Neuronal stem cell (in vitro differentiated cells): ENCODE results near the gene TMEM198.

ENCODE experiments used
- DNase-seq: peaks from one replicate; pipeline ENCODE4 v3.0.0-alpha.2; 2013; ENCODE audit warnings: low spot score
- H2AFZ ChIP-seq: one replicate; pipeline ENCODE4 v1.6.1; 2013; ENCODE audit warnings: mild to moderate bottlenecking, low read length, inconsistent platforms
- H2AK5ac ChIP-seq: 2 replicates; pipeline ENCODE4 v1.6.1; 2013; ENCODE audit warnings: low read depth, mild to moderate bottlenecking, inconsistent platforms, low read length, moderate library complexity, mixed read lengths
- H2BK120ac ChIP-seq: 2 replicates; pipeline ENCODE4 v1.6.1; 2013; ENCODE audit warnings: low read depth, mild to moderate bottlenecking, inconsistent platforms, low read length, moderate library complexity, mixed read lengths
- H2BK12ac ChIP-seq: one replicate; pipeline ENCODE4 v1.6.1; 2013; ENCODE audit warnings: low read length, inconsistent platforms
- H2BK15ac ChIP-seq: 2 replicates; pipeline ENCODE4 v1.6.1; 2013; ENCODE audit warnings: mild to moderate bottlenecking, low read length, inconsistent platforms, mixed read lengths
- H2BK5ac ChIP-seq: one replicate; pipeline ENCODE4 v1.6.1; 2013; ENCODE audit warnings: inconsistent platforms, mild to moderate bottlenecking, low read length, moderate library complexity
- H3K14ac ChIP-seq: one replicate; pipeline ENCODE4 v1.6.1; 2013; ENCODE audit warnings: low read length, inconsistent platforms
- H3K18ac ChIP-seq: 2 replicates; pipeline ENCODE4 v1.6.1; 2013; ENCODE audit warnings: low read length, inconsistent platforms
- H3K23ac ChIP-seq: 2 replicates; pipeline ENCODE4 v1.6.1; 2013; ENCODE audit warnings: low read depth, mild to moderate bottlenecking, mixed read lengths, low read length, inconsistent platforms; ENCODE audit not compliant: poor library complexity
- H3K27ac ChIP-seq: replicated peaks from 3 replicates; pipeline ENCODE4 v1.5.1; 2013; ENCODE audit warnings: low read length, inconsistent platforms
- H3K27me3 ChIP-seq, 3 experiments: 2 replicates each; pipeline ENCODE4 v1.6.1; 2013; ENCODE audit warnings: low read length in 3 of 3, mild to moderate bottlenecking in 2 of 3, inconsistent platforms in 1 of 3, low read depth in 1 of 3, mixed read lengths in 1 of 3, moderate library complexity in 1 of 3; ENCODE audit not compliant: control insufficient read depth in 3 of 3, insufficient read depth in 3 of 3
- H3K36me3 ChIP-seq, 2 donors: replicated peaks in 1 of 2; 2 replicates each; pipeline ENCODE4 v1.6.1; 2013; ENCODE audit warnings: low read length in 2 of 2; ENCODE audit not compliant: control insufficient read depth in 2 of 2, insufficient read depth in 2 of 2
- H3K4ac ChIP-seq: 2 replicates; pipeline ENCODE4 v1.6.1; 2013; ENCODE audit warnings: inconsistent platforms, mild to moderate bottlenecking, low read length, moderate library complexity
- H3K4me1 ChIP-seq, 2 donors: 1 replicate in 1 of 2; 2 replicates in 1 of 2; pipeline ENCODE4 v1.6.1; 2013; ENCODE audit warnings: low read length in 2 of 2, low read depth in 1 of 2; ENCODE audit not compliant: control insufficient read depth in 2 of 2, insufficient read depth in 1 of 2
- H3K4me2 ChIP-seq: one replicate; pipeline ENCODE4 v1.6.1; 2013; ENCODE audit warnings: mild to moderate bottlenecking, low read length, inconsistent platforms; ENCODE audit not compliant: insufficient read depth, poor library complexity, severe bottlenecking
- H3K4me3 ChIP-seq, 2 donors: 2 replicates each; pipeline ENCODE4 v1.5.1; 2013; ENCODE audit warnings: low read length in 2 of 2, mild to moderate bottlenecking in 2 of 2, inconsistent platforms in 1 of 2, moderate library complexity in 1 of 2
- H3K79me1 ChIP-seq: one replicate; pipeline ENCODE4 v1.6.1; 2013; ENCODE audit warnings: low read depth, mild to moderate bottlenecking, inconsistent platforms, low read length, moderate library complexity
- H3K9ac ChIP-seq: one replicate; pipeline ENCODE4 v1.6.1; 2013; ENCODE audit warnings: mild to moderate bottlenecking, low read depth, low read length, inconsistent platforms; ENCODE audit not compliant: poor library complexity
- H3K9me3 ChIP-seq, 2 donors: replicated peaks in 1 of 2; 2 replicates each; pipeline versions ENCODE3 to v1.6.1; 2013; ENCODE audit warnings: low read length in 2 of 2, mild to moderate bottlenecking in 2 of 2, inconsistent platforms in 1 of 2, low read depth in 1 of 2, mixed read lengths in 1 of 2, moderate library complexity in 1 of 2; ENCODE audit not compliant: control insufficient read depth in 2 of 2, insufficient read depth in 1 of 2
- H4K8ac ChIP-seq: one replicate; pipeline ENCODE4 v1.6.1; 2013; ENCODE audit warnings: low read depth, mild to moderate bottlenecking, inconsistent platforms, low read length, moderate library complexity
- H4K91ac ChIP-seq: one replicate; pipeline ENCODE4 v1.6.1; 2013; ENCODE audit warnings: low read length, low read depth, mild to moderate bottlenecking, inconsistent platforms; ENCODE audit not compliant: poor library complexity
- WGBS, 2 donors: extraction: QIAGEN DNeasy Blood & Tissue Kit; methylation state at CpG; one replicate each; pipeline ENCODE4 v1.1.7; 2013; ENCODE audit warnings: missing lambda C conversion rate in 2 of 2, mixed read lengths in 1 of 2; ENCODE audit not compliant: insufficient read length in 2 of 2, insufficient replicate concordance in 1 of 2; ENCODE audit errors: extremely low coverage in 2 of 2; 5-methylcytosine and 5-hydroxymethylcytosine counted together

TMEM198 gene

GRCh38 chr2:219574484-219575311 lies 30.9 kb downstream of the TMEM198 start:
- H3K27me3 ChIP-seq, result peaks cover 0 to 3% (median 2%) of the 10 kb centered on the region in 3 experiments
- no peaks in the 10 kb centered on the region for H3K9me3 ChIP-seq
- peak overlapping the region; percentile 55 for H2BK15ac ChIP-seq
- peak overlapping the region; percentile 66 for H3K18ac ChIP-seq
- H3K4me1 ChIP-seq, result peaks cover 25 to 30% of the 10 kb centered on the region in 2 donors
- peak overlapping the region; percentile 24 for H3K9ac ChIP-seq
- H3K4me2 ChIP-seq, result no peak overlapping the region
- H3K79me1 ChIP-seq, result peaks cover 9% of the 10 kb centered on the region
- H4K8ac ChIP-seq, result peak overlapping the region; percentile 85
- H3K23ac ChIP-seq, result peak overlapping the region; percentile 11
- H2AK5ac ChIP-seq, result peak overlapping the region; percentile 81
- H2BK12ac ChIP-seq, result peak overlapping the region; percentile 92
- WGBS, 2 donors, result no CpG with 5 or more reads among the region's 22 CpGs
- H4K91ac ChIP-seq, result no peak overlapping the region
- H3K14ac ChIP-seq, result peak overlapping the region; percentile 5
- peak overlapping the region; percentile 82 for H2BK120ac ChIP-seq
- DNase-seq, result no peak
- H3K4ac ChIP-seq, result no peak overlapping the region
- no peak overlapping the region for H3K27ac ChIP-seq
- H2BK5ac ChIP-seq, result peak overlapping the region; percentile 80
- H3K36me3 ChIP-seq, result peaks cover 0 to 5% of the 10 kb centered on the region in 2 donors
- H3K4me3 ChIP-seq, result no peak overlapping the region
- H2AFZ ChIP-seq, result no peak overlapping the region

GRCh38 chr2:219575566-219576504 lies 32.0 kb downstream of the TMEM198 start:
- H3K36me3 ChIP-seq, result no peaks in the 10 kb centered on the region
- no peak overlapping the region for H3K4ac ChIP-seq
- H3K27me3 ChIP-seq, result peaks cover 0 to 3% (median 0%) of the 10 kb centered on the region in 3 experiments
- WGBS, 2 donors, result no CpG with 5 or more reads among the region's 6 CpGs
- H3K14ac ChIP-seq, result no peak overlapping the region
- H2BK5ac ChIP-seq, result no peak overlapping the region
- H3K4me1 ChIP-seq, result peaks cover 25 to 27% of the 10 kb centered on the region in 2 donors
- H3K27ac ChIP-seq, result no peak overlapping the region
- no peak overlapping the region for H2BK120ac ChIP-seq
- DNase-seq, result no peak
- no peaks in the 10 kb centered on the region for H3K79me1 ChIP-seq
- no peak overlapping the region for H3K23ac ChIP-seq
- H3K9me3 ChIP-seq, result no peaks in the 10 kb centered on the region
- peak overlapping the region in 1 of 2 donors; percentile 9 for H3K4me3 ChIP-seq
- no peak overlapping the region for H3K9ac ChIP-seq
- no peak overlapping the region for H4K91ac ChIP-seq
- peak overlapping the region; percentile 92 for H2BK12ac ChIP-seq
- H2BK15ac ChIP-seq, result peak overlapping the region; percentile 55
- peak overlapping the region; percentile 81 for H2AK5ac ChIP-seq
- H3K18ac ChIP-seq, result peak overlapping the region; percentile 25
- H2AFZ ChIP-seq, result peak overlapping the region; percentile 91
- no peak overlapping the region for H4K8ac ChIP-seq
- H3K4me2 ChIP-seq, result no peak overlapping the region

GRCh38 chr2:219576505-219577388 lies 32.9 kb downstream of the TMEM198 start:
- peak overlapping the region; percentile 91 for H2AFZ ChIP-seq
- H2BK120ac ChIP-seq, result peak overlapping the region; percentile 10
- H4K8ac ChIP-seq, result peak overlapping the region; percentile 84
- H2BK5ac ChIP-seq, result no peak overlapping the region
- no peaks in the 10 kb centered on the region for H3K9me3 ChIP-seq
- H3K4me2 ChIP-seq, result peak overlapping the region; percentile 69
- H3K4ac ChIP-seq, result no peak overlapping the region
- H4K91ac ChIP-seq, result peak overlapping the region; percentile 14
- peaks cover 22 to 24% of the 10 kb centered on the region in 2 donors for H3K4me1 ChIP-seq
- no CpG with 5 or more reads among the region's 15 CpGs for WGBS, 2 donors
- no peak for DNase-seq
- no peak overlapping the region for H2BK12ac ChIP-seq
- H3K79me1 ChIP-seq, result no peaks in the 10 kb centered on the region
- H2AK5ac ChIP-seq, result no peak overlapping the region
- peak overlapping the region; percentile 39 for H3K27ac ChIP-seq
- no peak overlapping the region for H3K9ac ChIP-seq
- H3K4me3 ChIP-seq, result peak overlapping the region in 1 of 2 donors; percentile 26
- H3K27me3 ChIP-seq, result peaks cover 0 to 3% (median 0%) of the 10 kb centered on the region in 3 experiments
- H3K18ac ChIP-seq, result peak overlapping the region; percentile 76
- H3K14ac ChIP-seq, result no peak overlapping the region
- H3K36me3 ChIP-seq, result no peaks in the 10 kb centered on the region
- peak overlapping the region; percentile 2 for H2BK15ac ChIP-seq
- H3K23ac ChIP-seq, result peak overlapping the region; percentile 6
